Measurements from ENCODE around the gene BFSP1.

BFSP1 gene

GRCh38 chr20:17473659-17474058 is 57.5 kb downstream of the BFSP1 start:
- TF ChIP-seq ZFX (IDR thresholded peaks at IDR 0.05; ENCODE audit: borderline replicate concordance): no peak
- H3K27ac ChIP-seq: no peak overlapping the region

DNA sequence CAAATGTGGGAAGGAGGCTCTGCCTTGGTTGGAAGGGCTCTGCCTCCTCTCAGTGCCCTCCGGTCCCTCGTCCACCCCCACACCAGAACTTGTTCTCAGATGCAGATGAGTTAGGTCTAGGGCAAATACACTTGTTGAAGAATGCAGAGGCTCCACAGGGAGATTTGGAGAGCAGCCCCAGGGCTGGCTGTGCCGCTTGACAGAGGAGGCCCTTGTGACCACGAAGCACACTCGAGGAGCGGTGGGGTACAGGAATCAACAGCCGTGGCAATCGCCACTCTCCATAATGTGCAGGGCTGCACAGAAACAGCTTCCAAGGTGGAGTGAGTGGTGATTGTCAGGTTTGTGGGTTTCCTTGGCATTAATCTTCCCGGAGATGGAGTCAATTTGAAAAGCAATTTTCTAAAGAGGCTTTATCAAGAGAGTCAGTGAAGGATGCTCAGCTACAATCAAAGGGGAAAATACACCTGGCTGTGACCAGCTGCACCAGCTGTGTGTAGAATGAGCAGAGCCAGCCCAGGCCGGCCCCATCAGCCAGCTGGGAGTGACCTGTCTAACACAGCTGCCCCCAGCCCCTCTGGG is 59.5 kb downstream of the BFSP1 start:
- H3K27ac ChIP-seq: no peak overlapping the region
- TF ChIP-seq ZFX (IDR thresholded peaks at IDR 0.05; ENCODE audit: borderline replicate concordance) (no peak), CTCF (IDR thresholded peaks at IDR 0.05) (no peak)

GRCh38 chr20:17470973-17471372 is 60.2 kb downstream of the BFSP1 start:
- no peak overlapping the region for H3K27ac ChIP-seq
- TF ChIP-seq ZFX (IDR thresholded peaks at IDR 0.05; ENCODE audit: borderline replicate concordance): no peak
- TF ChIP-seq CTCF (IDR thresholded peaks at IDR 0.05): no peak

DNA sequence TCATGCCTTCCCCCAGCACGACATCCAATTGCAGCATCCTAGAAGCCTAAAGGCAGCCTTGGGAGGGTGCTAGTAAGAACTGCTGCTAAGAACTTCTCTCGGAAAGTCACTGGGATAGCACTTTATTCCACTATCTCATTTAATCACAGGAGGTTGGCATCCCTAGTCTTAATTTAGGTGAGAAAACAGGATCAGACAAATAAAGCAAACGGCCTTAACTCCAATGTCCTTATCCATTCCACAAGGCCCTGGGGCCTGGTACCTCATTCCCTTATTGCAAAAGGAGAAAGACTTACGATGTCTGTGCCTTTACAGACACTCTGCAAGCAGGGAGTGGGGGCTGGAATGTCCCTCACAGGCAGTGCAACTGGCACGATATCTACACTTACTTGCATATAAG is 60.7 kb downstream of the BFSP1 start:
- no peak overlapping the region for H3K27ac ChIP-seq
- TF ChIP-seq CTCF (IDR thresholded peaks at IDR 0.05): no peak
- TF ChIP-seq ZFX (IDR thresholded peaks at IDR 0.05; ENCODE audit: borderline replicate concordance): no peak

GRCh38 chr20:17469246-17470030 is 61.7 kb downstream of the BFSP1 start:
- no peak overlapping the region for H3K27ac ChIP-seq
- no peak for TF ChIP-seq ZFX (IDR thresholded peaks at IDR 0.05; ENCODE audit: borderline replicate concordance)

DNA sequence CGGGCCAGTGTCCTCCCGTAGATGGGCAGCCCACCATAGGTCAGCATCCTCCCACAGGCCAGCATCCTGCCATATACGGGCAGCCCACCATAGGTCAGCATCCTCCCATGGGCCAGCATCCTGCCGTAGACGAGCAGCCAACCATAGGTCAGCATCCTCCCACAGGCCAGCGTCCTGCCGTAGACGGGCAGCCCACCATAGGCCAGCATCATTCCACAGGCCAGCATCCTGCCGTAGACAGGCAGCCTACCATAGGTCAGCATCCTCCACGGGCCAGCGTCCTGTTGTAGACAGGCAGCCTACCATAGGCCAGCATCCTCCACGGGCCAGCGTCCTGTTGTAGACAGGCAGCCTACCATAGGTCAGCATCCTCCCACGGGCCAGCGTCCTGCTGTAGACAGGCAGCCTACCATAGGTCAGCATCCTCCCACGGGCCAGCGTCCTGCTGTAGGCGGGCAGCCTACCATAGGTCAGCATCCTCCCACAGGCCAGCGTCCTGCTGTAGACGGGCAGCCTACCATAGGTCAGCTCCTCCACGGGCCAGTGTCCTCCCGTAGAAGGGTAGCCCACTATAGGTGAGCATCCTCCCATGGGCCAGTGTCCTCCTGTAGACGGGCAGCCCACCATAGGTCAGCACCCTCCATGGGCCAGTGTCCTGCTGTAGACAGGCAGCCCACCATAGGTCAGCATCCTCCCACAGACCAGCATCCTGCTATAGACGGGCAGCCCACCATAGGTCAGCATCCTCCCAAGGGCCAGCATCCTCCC is 62.9 kb downstream of the BFSP1 start:
- TF ChIP-seq CTCF (IDR thresholded peaks at IDR 0.05) (no peak), ZFX (IDR thresholded peaks at IDR 0.05; ENCODE audit: borderline replicate concordance) (no peak)
- no peak overlapping the region for H3K27ac ChIP-seq

DNA sequence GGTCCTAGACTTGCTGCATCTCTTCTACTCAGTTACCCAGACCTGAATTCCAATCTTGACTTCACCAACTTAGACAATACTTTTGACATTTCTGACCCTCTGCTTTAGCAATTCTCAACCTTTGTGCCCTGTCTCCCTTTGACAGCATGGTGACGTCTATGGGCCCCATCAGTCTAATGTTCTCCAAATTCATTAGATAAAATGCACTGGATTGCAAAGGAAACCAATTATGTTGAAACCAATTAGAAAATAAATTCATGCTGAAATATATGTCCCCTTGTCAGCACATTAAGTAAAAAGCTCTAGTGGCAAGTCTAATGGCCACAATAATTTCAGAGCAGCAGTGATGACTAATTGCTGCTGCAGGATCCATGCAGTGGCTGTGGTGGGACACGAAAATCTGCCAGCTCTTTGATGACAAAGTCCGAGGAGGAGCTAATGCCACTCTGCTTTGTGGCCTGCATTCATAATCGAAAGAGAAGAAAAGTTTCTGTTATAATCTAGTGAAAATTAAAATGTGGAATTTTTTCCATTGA is 64.0 kb downstream of the BFSP1 start:
- H3K27ac ChIP-seq: no peak overlapping the region
- TF ChIP-seq ZFX (IDR thresholded peaks at IDR 0.05; ENCODE audit: borderline replicate concordance): no peak

DNA sequence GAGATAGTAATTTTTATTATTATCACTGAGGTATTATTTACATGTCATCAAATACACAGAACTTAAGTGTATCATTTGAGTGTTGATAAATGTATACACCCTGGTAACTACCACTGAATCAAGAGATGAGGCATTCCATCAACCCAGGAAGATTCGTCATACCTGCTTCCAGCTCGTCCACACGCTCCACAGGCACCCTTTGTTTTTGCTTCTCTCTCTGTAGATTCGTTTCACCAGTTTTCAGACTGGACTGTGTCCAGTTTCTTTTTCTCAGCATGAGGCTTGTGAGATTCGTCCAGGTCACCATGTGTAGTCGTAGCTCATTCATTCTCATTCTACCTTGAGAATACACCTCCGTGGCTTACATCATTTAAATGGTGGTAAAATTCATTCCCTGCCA is 64.5 kb downstream of the BFSP1 start:
- H3K27ac ChIP-seq: no peak overlapping the region
- no peak for TF ChIP-seq CTCF (IDR thresholded peaks at IDR 0.05)

Measured in 22Rv1 (cell line).